Mesothelial cell of epicardium (in vitro differentiated cells): ENCODE data around the gene KXD1. TPM values are rescaled to one million over a fixed set of nuclear protein-coding genes. Genes with fewer than 3 reads are reported as not detected.

Experiments used
- DNase-seq, 2 experiments: peaks; one replicate each; pipeline ENCODE4 v3.0.0; 2021; ENCODE audit warnings: low spot score in 2 of 2; ENCODE audit not compliant: unreplicated experiment in 2 of 2
- H3K27ac Mint-ChIP-seq: 2 replicates; pipeline ENCODE4 v1.8.0; 2021; ENCODE audit warnings: mixed read lengths
- H3K27me3 Mint-ChIP-seq: 2 replicates; pipeline ENCODE4 v1.8.0; 2021; ENCODE audit warnings: low read depth, mixed read lengths
- H3K36me3 Mint-ChIP-seq: 2 replicates; pipeline ENCODE4 v1.8.0; 2021; ENCODE audit warnings: mixed read lengths
- H3K4me1 Mint-ChIP-seq: 2 replicates; pipeline ENCODE4 v1.8.0; 2021; ENCODE audit warnings: mixed read lengths
- H3K4me3 Mint-ChIP-seq: 2 replicates; pipeline ENCODE4 v1.8.0; 2021; ENCODE audit warnings: mild to moderate bottlenecking, moderate library complexity, mixed read lengths
- H3K9me3 Mint-ChIP-seq: 2 replicates; pipeline ENCODE4 v1.8.0; 2021; ENCODE audit warnings: mixed read lengths
- total RNA-seq: library from RNA; stranded (reverse); gene quantifications from 3 replicates; pipeline ENCODE4 v1.2.1, GENCODE V29; 2021
- TF ChIP-seq, protein P1 (sequence below): fragments of 200-600 bp; sonication (generic); IDR thresholded peaks from one replicate; pipeline ENCODE4 v1.5.0; 2021; ENCODE audit warnings: antibody characterized with exemption; ENCODE audit not compliant: unreplicated experiment

KXD1 gene
- total RNA-seq, 1 donor from 2014 or later = 80.3 TPM

- Mint-ChIP-seq H3K4me3 (no peak overlapping the region), H3K27me3 (no peaks in the 10 kb centered on the region), H3K4me1 (no peaks in the 10 kb centered on the region), H3K36me3 (peaks cover 26% of the 10 kb centered on the region), H3K27ac (no peak overlapping the region), H3K9me3 (no peaks in the 10 kb centered on the region)
- no peak for DNase-seq
- TF ChIP-seq, protein P1, sequence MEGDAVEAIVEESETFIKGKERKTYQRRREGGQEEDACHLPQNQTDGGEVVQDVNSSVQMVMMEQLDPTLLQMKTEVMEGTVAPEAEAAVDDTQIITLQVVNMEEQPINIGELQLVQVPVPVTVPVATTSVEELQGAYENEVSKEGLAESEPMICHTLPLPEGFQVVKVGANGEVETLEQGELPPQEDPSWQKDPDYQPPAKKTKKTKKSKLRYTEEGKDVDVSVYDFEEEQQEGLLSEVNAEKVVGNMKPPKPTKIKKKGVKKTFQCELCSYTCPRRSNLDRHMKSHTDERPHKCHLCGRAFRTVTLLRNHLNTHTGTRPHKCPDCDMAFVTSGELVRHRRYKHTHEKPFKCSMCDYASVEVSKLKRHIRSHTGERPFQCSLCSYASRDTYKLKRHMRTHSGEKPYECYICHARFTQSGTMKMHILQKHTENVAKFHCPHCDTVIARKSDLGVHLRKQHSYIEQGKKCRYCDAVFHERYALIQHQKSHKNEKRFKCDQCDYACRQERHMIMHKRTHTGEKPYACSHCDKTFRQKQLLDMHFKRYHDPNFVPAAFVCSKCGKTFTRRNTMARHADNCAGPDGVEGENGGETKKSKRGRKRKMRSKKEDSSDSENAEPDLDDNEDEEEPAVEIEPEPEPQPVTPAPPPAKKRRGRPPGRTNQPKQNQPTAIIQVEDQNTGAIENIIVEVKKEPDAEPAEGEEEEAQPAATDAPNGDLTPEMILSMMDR = no peak
These were observed 26.2 kb upstream of the KXD1 start for GRCh38 chr19:18531485-18531884.

DNA sequence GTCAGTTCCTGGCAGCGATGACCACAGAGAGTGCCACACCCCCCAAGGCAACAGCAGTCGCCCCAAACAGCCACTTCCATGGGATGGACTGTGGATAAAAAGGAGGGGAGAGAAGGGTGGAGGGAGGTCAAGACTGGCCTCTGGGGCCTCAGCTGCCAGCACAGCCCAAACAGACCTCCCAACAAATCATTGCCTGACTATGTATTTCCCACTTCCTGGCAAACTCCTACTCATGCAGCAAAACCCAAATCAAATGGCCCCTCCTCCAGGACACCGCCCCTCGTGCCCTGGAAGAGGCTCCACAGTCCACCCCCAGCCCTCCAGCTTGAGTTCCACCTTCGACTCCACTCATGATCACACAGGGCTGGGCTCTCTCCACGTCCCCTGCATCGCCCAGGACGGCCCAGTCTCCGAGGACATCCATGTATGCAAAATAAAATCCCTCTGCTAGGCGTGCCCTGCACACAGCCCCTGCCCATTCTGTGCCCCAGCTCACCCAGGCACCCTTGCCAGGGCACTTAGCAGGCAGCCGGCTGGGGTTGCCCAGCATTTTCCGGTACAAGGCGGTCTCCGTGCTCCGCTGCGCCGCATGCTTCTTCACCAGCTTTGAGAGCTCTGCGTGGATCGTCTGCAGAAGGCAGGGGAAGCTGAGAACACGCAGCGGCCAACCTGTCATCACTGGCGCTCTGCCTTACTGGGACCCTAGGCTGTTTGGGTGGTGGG lies 25.3 kb upstream of the KXD1 start:
- no peak for DNase-seq
- TF ChIP-seq, protein P1 = no peak
- no peaks in the 10 kb centered on the region for H3K9me3 Mint-ChIP-seq
- no peaks in the 10 kb centered on the region for H3K27me3 Mint-ChIP-seq
- H3K36me3 Mint-ChIP-seq = peaks cover 30% of the 10 kb centered on the region
- no peaks in the 10 kb centered on the region for H3K4me1 Mint-ChIP-seq
- H3K27ac Mint-ChIP-seq = no peak overlapping the region
- H3K4me3 Mint-ChIP-seq = no peak overlapping the region

GRCh38 chr19:18533058-18533457 lies 24.6 kb upstream of the KXD1 start:
- Mint-ChIP-seq H3K36me3 (peaks cover 30% of the 10 kb centered on the region), H3K4me3 (no peak overlapping the region)
- TF ChIP-seq, protein P1 = no peak

DNA sequence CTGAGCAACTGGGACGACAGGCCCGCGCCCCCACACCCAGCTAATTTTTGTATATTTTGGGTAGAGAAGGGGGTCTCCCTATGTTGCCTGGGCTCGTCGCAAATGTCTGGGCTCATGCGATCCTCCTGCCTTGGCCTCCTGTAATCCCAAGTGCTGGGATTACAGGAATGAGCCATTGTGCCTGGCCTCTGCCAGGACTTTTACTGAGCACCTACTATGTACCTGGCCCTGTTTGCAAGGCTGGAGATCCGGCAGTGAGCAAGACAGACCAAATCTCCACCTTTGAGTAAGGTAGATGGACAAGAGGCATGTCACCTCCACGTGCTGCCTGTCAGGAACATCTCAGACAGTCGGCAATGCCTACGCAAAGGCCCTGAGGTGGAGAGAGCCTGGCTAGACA lies 21.2 kb upstream of the KXD1 start:
- Mint-ChIP-seq H3K9me3 (no peaks in the 10 kb centered on the region), H3K4me3 (no peak overlapping the region), H3K36me3 (peaks cover 26% of the 10 kb centered on the region), H3K27ac (no peak overlapping the region), H3K4me1 (no peaks in the 10 kb centered on the region), H3K27me3 (no peaks in the 10 kb centered on the region)
- no peak for DNase-seq
- TF ChIP-seq, protein P1 = no peak

More at GRCh38 chr19:18533058-18533457, 24.6 kb upstream of the KXD1 start:
- Mint-ChIP-seq H3K4me1 (no peaks in the 10 kb centered on the region), H3K27ac (no peak overlapping the region), H3K27me3 (no peaks in the 10 kb centered on the region), H3K9me3 (no peaks in the 10 kb centered on the region)
- DNase-seq = no peak

DNA sequence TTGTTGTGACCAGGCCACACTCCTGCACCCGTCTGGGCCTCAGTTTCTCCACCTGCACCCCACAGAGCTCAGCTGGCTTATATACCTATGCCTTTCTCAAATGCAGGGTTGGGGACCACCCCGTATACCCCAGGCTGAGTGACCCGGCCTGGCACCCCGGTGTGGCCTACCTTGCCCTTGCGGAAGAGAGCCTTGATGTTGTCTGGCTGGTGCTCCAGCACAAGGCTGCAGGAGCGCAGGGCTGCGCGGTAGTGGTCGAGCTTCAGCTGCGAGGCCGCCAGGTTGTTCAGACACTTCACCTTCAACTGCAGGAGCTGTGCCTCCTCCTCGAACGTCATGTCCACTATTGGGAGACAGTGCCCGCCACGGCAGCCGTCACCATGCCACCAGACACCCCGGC lies 20.2 kb upstream of the KXD1 start:
- H3K4me1 Mint-ChIP-seq = peaks cover 1% of the 10 kb centered on the region
- no peaks in the 10 kb centered on the region for H3K9me3 Mint-ChIP-seq
- H3K4me3 Mint-ChIP-seq = no peak overlapping the region
- H3K27me3 Mint-ChIP-seq = no peaks in the 10 kb centered on the region
- DNase-seq = no peak
- H3K36me3 Mint-ChIP-seq = peaks cover 23% of the 10 kb centered on the region
- TF ChIP-seq, protein P1 = no peak
- H3K27ac Mint-ChIP-seq = no peak overlapping the region
